ENCODE measurements around the gene ZNF454.

ZNF454 gene

GRCh38 chr5:178992291-178992895, 51.4 kb downstream of the ZNF454 start:
- in situ Hi-C loops (cut with MboI; ENCODE audit: low sequenced_read_pairs): no loop called here

DNA sequence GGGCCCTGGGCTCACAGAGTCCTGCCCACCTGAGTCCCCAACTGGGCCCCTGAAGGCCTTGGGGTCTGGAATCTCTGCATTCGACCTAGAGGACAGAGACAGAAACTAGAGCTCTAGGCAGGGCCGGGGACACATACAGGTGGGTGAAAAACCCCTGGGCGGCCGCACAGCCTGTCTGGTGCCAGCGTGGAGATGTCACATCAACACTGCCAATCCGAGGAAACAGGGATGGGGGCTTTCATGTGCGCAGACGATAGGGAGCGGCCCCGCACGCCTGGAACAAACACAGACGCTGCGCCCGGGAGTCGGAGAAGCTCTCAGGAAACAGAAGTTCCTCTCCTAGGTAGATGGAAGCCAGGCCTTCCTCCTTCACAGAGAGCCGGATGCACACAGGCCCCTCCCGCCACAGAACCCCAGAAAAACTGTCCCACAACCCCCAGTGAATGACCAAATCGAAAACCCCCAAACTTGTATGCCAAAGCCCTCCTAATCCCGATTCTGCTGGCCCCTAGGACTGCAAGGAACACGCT, 52.3 kb downstream of the ZNF454 start:
- in situ Hi-C loops (cut with MboI; ENCODE audit: low sequenced_read_pairs): no loop called here

GRCh38 chr5:178993955-178994579, 53.1 kb downstream of the ZNF454 start:
- in situ Hi-C loops (cut with MboI; ENCODE audit: low sequenced_read_pairs): no loop called here

GRCh38 chr5:178994580-178995340, 53.8 kb downstream of the ZNF454 start, which contains the start of gene GRM6:
Gene GRM6 (minus strand): TSS chr5:178995320. CDS start chr5:178994944, 376 bp downstream.
- in situ Hi-C loops (cut with MboI; ENCODE audit: low sequenced_read_pairs): no loop called here

- in situ Hi-C loops (cut with MboI; ENCODE audit: low sequenced_read_pairs): no loop called here
Measured at GRCh38 chr5:178995341-178995690, 54.3 kb downstream of the ZNF454 start.

GRCh38 chr5:178996156-178996555, 55.2 kb downstream of the ZNF454 start:
- in situ Hi-C loops (cut with MboI; ENCODE audit: low sequenced_read_pairs): no loop called here

GRCh38 chr5:178997191-178997590, 56.2 kb downstream of the ZNF454 start:
- in situ Hi-C loops (cut with MboI; ENCODE audit: low sequenced_read_pairs): no loop called here

- in situ Hi-C loops (cut with MboI; ENCODE audit: low sequenced_read_pairs): no loop called here
Measured at GRCh38 chr5:178998441-178998840, 57.4 kb downstream of the ZNF454 start.

GRCh38 chr5:179006564-179006963, 65.6 kb downstream of the ZNF454 start:
- in situ Hi-C loops (cut with MboI; ENCODE audit: low sequenced_read_pairs): no loop called here

DNA sequence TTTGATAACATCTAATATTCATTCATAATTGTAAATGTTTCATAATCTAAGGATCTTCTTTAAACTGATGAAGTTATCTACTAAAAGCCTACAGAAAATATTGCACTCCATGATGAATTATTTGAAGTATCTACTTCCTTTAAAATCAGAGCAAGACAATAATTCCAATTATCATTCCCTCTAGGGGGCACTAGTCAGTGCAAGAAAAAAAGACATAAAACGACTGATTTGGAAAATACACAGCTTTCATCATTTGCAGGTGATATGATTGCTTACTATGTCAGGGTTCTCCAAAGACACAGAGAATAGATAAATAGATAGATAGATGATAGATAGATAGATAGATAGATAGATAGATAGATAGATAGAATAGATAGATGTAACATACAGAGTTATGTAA, 67.7 kb downstream of the ZNF454 start:
- in situ Hi-C loops (cut with MboI; ENCODE audit: low sequenced_read_pairs): no loop called here
